ENCODE measurements around the gene CAP2.

The CAP2 gene

DNA sequence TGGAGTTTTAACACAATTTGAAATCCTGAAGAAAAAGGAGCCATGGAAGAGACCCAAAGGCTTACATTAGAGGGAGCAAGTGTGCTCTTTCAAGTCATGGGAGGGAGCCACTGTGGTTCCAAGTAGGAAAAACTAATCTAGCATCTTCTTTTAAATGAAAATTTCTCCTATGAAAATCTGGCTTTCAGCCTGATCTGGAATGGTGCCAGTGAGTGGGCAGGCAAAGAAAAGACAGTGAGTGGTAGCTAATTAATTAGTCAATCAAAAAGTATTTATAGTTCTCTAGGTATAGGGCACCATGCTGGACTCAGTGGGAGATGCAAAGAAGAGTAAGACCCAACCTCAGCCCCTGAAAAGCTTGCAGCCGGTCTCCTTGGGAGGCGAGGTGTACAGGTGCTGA lies 21.9 kb downstream of the CAP2 start:
- Histone ChIP-seq H3K9me3 (ENCODE audit: insufficient read depth, low read length, severe bottlenecking) (no peaks in the 10 kb centered on the region), H3K79me2 (ENCODE audit: insufficient read depth, low read length) (no peaks in the 10 kb centered on the region), H3K4me2 (ENCODE audit: insufficient read depth, low read length) (no peak overlapping the region), H4K20me1 (ENCODE audit: insufficient read depth, low read length) (no peaks in the 10 kb centered on the region), H3K4me3 (ENCODE audit: low read depth in 1 of 2, low read length in 2 of 2) (no peak overlapping the region), H3K36me3 (ENCODE audit: insufficient read depth, low read length) (no peaks in the 10 kb centered on the region), H3K27me3 (ENCODE audit: insufficient read depth, low read length, poor library complexity) (no peaks in the 10 kb centered on the region), H3K4me1 (ENCODE audit: insufficient read depth, low read length) (no peaks in the 10 kb centered on the region), H3K9ac (ENCODE audit: low read depth, low read length) (no peak overlapping the region), H2AFZ (ENCODE audit: low read depth, low read length) (no peak overlapping the region), H3K27ac (ENCODE audit: low read length) (no peak overlapping the region)
- no peak for TF ChIP-seq EZH2 (IDR thresholded peaks at IDR 0.05; ENCODE audit: borderline replicate concordance, low read depth, low read length, severe bottlenecking)
- TF ChIP-seq, protein P1, sequence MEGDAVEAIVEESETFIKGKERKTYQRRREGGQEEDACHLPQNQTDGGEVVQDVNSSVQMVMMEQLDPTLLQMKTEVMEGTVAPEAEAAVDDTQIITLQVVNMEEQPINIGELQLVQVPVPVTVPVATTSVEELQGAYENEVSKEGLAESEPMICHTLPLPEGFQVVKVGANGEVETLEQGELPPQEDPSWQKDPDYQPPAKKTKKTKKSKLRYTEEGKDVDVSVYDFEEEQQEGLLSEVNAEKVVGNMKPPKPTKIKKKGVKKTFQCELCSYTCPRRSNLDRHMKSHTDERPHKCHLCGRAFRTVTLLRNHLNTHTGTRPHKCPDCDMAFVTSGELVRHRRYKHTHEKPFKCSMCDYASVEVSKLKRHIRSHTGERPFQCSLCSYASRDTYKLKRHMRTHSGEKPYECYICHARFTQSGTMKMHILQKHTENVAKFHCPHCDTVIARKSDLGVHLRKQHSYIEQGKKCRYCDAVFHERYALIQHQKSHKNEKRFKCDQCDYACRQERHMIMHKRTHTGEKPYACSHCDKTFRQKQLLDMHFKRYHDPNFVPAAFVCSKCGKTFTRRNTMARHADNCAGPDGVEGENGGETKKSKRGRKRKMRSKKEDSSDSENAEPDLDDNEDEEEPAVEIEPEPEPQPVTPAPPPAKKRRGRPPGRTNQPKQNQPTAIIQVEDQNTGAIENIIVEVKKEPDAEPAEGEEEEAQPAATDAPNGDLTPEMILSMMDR (IDR thresholded peaks at IDR 0.05; ENCODE audit: borderline replicate concordance, extremely low read depth, low read length, poor library complexity, severe bottlenecking) = no peak
- DNase-seq = no peak
- ATAC-seq (ENCODE audit: insufficient read depth, low read depth) = no peak

DNA sequence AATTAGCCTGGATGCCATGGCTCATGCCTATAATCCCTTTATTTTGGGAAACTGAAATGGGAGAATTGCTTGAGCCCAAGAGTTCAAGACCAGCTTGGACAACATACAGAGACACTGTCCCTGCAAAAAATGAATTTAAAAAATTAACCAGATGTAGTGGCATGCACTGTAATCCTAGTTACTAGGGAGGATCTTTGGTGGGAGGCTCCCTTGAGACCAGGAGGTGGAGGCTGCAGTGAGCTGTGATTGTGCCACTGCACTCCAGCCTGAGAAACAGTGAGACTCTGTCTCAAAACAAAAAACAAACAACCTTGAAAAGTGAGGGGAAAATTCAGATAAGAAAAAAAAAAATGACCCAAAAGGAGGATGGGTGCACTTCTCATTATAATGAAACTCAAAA lies 23.4 kb downstream of the CAP2 start:
- Histone ChIP-seq H3K36me3 (ENCODE audit: insufficient read depth, low read length) (no peaks in the 10 kb centered on the region), H2AFZ (ENCODE audit: low read depth, low read length) (no peak overlapping the region), H4K20me1 (ENCODE audit: insufficient read depth, low read length) (no peaks in the 10 kb centered on the region), H3K79me2 (ENCODE audit: insufficient read depth, low read length) (no peaks in the 10 kb centered on the region), H3K4me3 (ENCODE audit: low read depth in 1 of 2, low read length in 2 of 2) (no peak overlapping the region), H3K27ac (ENCODE audit: low read length) (no peak overlapping the region), H3K9ac (ENCODE audit: low read depth, low read length) (no peak overlapping the region), H3K9me3 (ENCODE audit: insufficient read depth, low read length, severe bottlenecking) (no peaks in the 10 kb centered on the region), H3K4me2 (ENCODE audit: insufficient read depth, low read length) (no peak overlapping the region), H3K27me3 (ENCODE audit: insufficient read depth, low read length, poor library complexity) (no peaks in the 10 kb centered on the region), H3K4me1 (ENCODE audit: insufficient read depth, low read length) (no peaks in the 10 kb centered on the region)
- DNase-seq (no peak), ATAC-seq (ENCODE audit: insufficient read depth, low read depth) (no peak)
- TF ChIP-seq, protein P1 (IDR thresholded peaks at IDR 0.05; ENCODE audit: borderline replicate concordance, extremely low read depth, low read length, poor library complexity, severe bottlenecking) = no peak
- TF ChIP-seq EZH2 (IDR thresholded peaks at IDR 0.05; ENCODE audit: borderline replicate concordance, low read depth, low read length, severe bottlenecking) = no peak

DNA sequence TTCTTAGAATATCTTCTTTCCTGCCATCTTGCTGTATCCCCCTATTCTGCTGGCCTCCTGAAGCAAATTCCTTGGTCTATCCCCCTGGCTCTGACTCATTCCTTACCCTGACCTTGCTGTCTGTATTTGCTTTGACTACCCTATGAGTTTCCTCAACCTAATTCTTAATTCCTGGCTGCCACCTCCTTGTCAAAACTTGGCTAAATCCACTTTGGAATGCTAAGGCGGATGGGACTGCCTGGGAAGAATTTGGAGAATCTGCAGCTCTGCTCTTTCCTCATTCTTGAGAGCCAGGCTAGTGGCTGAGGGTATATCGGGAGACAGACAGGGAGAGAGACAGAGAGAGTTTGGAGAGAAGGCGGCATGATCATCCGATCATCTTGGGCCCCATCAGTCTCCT lies 24.4 kb downstream of the CAP2 start:
- Histone ChIP-seq H3K9me3 (ENCODE audit: insufficient read depth, low read length, severe bottlenecking) (no peaks in the 10 kb centered on the region), H3K79me2 (ENCODE audit: insufficient read depth, low read length) (no peaks in the 10 kb centered on the region), H3K27ac (ENCODE audit: low read length) (no peak overlapping the region), H3K36me3 (ENCODE audit: insufficient read depth, low read length) (no peaks in the 10 kb centered on the region), H3K4me2 (ENCODE audit: insufficient read depth, low read length) (no peak overlapping the region), H4K20me1 (ENCODE audit: insufficient read depth, low read length) (no peaks in the 10 kb centered on the region), H2AFZ (ENCODE audit: low read depth, low read length) (no peak overlapping the region), H3K4me1 (ENCODE audit: insufficient read depth, low read length) (no peaks in the 10 kb centered on the region), H3K4me3 (ENCODE audit: low read depth in 1 of 2, low read length in 2 of 2) (no peak overlapping the region), H3K9ac (ENCODE audit: low read depth, low read length) (no peak overlapping the region), H3K27me3 (ENCODE audit: insufficient read depth, low read length, poor library complexity) (no peaks in the 10 kb centered on the region)
- TF ChIP-seq EZH2 (IDR thresholded peaks at IDR 0.05; ENCODE audit: borderline replicate concordance, low read depth, low read length, severe bottlenecking) = no peak
- TF ChIP-seq, protein P1 (IDR thresholded peaks at IDR 0.05; ENCODE audit: borderline replicate concordance, extremely low read depth, low read length, poor library complexity, severe bottlenecking) = no peak
- no peak for DNase-seq
- no peak for ATAC-seq (ENCODE audit: insufficient read depth, low read depth)
